Amygdala (tissue), 56 donors: ENCODE results near the gene GLI3.
"Not testable (repeated sequence)": the region's sequence is repeated elsewhere in the genome, so short reads cannot be mapped to it uniquely, and the experiment has no call there.

Experiments used
- DNase-seq, 56 donors: peaks; one replicate each; lab custom pipeline; 2025; lab: John Stamatoyannopoulos, UW

GLI3 gene

GRCh38 chr7:42217053-42217452 is 20.0 kb downstream of the GLI3 start:
- no peak for DNase-seq

- DNase-seq = no peak
Observed at GRCh38 chr7:42214060-42214679, 22.8 kb downstream of the GLI3 start.

- no peak for DNase-seq
Observed at GRCh38 chr7:42213093-42213492, 23.9 kb downstream of the GLI3 start.

- DNase-seq = no peak
Observed at GRCh38 chr7:42212541-42213090, 24.4 kb downstream of the GLI3 start.

- DNase-seq = no peak
Observed at GRCh38 chr7:42211938-42212337, 25.1 kb downstream of the GLI3 start.

GRCh38 chr7:42210779-42211178 is 26.2 kb downstream of the GLI3 start:
- DNase-seq = no peak

- DNase-seq = no peak
Observed at GRCh38 chr7:42210333-42210732, 26.7 kb downstream of the GLI3 start.

GRCh38 chr7:42209085-42209484 is 27.9 kb downstream of the GLI3 start:
- DNase-seq = not testable (repeated sequence)

GRCh38 chr7:42208572-42208971 is 28.4 kb downstream of the GLI3 start:
- no peak for DNase-seq

- DNase-seq = no peak
Observed at GRCh38 chr7:42207420-42207819, 29.6 kb downstream of the GLI3 start.

GRCh38 chr7:42203336-42203735 is 33.7 kb downstream of the GLI3 start:
- DNase-seq = no peak

- no peak for DNase-seq
Observed at GRCh38 chr7:42202601-42203000, 34.4 kb downstream of the GLI3 start.

GRCh38 chr7:42198974-42199668 is 37.9 kb downstream of the GLI3 start:
- no peak for DNase-seq

- DNase-seq = no peak
Observed at GRCh38 chr7:42198296-42198695, 38.7 kb downstream of the GLI3 start.

GRCh38 chr7:42197451-42197850 is 39.6 kb downstream of the GLI3 start:
- DNase-seq = no peak

GRCh38 chr7:42194238-42194637 is 42.8 kb downstream of the GLI3 start:
- peak in 5 of 56 donors; percentile 4 to 15 (median 11) for DNase-seq

- DNase-seq = no peak
Observed at GRCh38 chr7:42193471-42194129, 43.4 kb downstream of the GLI3 start.

- no peak for DNase-seq
Observed at GRCh38 chr7:42192851-42193461, 44.1 kb downstream of the GLI3 start.

- no peak for DNase-seq
Observed at GRCh38 chr7:42192066-42192465, 44.9 kb downstream of the GLI3 start.

- DNase-seq = no peak
Observed at GRCh38 chr7:42189535-42189934, 47.5 kb downstream of the GLI3 start.

GRCh38 chr7:42186151-42186550 is 50.9 kb downstream of the GLI3 start:
- no peak for DNase-seq
